Fibroblast of skin of scalp (primary cell): ENCODE data around the gene RBL1.
"Not testable (repeated sequence)": the region's sequence is repeated elsewhere in the genome, so short reads cannot be mapped to it uniquely, and the experiment has no call there.

ENCODE experiments used
- DNase-seq: peaks from one replicate; pipeline ENCODE4 v3.0.0-alpha.2; 2013

The RBL1 gene

GRCh38 chr20:37075932-37076685, 19.7 kb downstream of the RBL1 start:
- DNase-seq, result peak; percentile 4

- DNase-seq, result no peak
These were observed 23.3 kb downstream of the RBL1 start for GRCh38 chr20:37072293-37073196.

GRCh38 chr20:37071481-37071911, 24.3 kb downstream of the RBL1 start:
- peak; percentile 21 for DNase-seq

- DNase-seq, result not testable (repeated sequence)
These were observed 26.2 kb downstream of the RBL1 start for GRCh38 chr20:37069563-37069962.

- DNase-seq, result no peak
These were observed 29.6 kb downstream of the RBL1 start for GRCh38 chr20:37066168-37066567.

GRCh38 chr20:37055276-37055675, 40.5 kb downstream of the RBL1 start:
- DNase-seq, result no peak

GRCh38 chr20:37053230-37053950, 42.4 kb downstream of the RBL1 start:
- no peak for DNase-seq

- peak; percentile 12 for DNase-seq
These were observed 52.5 kb downstream of the RBL1 start for GRCh38 chr20:37042986-37043972.

- DNase-seq, result not testable (repeated sequence)
These were observed 56.4 kb downstream of the RBL1 start for GRCh38 chr20:37039366-37039765.

GRCh38 chr20:37032077-37032476, 63.7 kb downstream of the RBL1 start:
- no peak for DNase-seq

- DNase-seq, result no peak
These were observed 75.2 kb downstream of the RBL1 start for GRCh38 chr20:37020636-37021035.

- DNase-seq, result not testable (repeated sequence)
These were observed 83.2 kb downstream of the RBL1 start for GRCh38 chr20:37012631-37013030.

- not testable (repeated sequence) for DNase-seq
These were observed 83.9 kb downstream of the RBL1 start for GRCh38 chr20:37011858-37012257.

- DNase-seq, result no peak
These were observed 84.7 kb downstream of the RBL1 start for GRCh38 chr20:37011147-37011546.

- peak; percentile 18 for DNase-seq
These were observed 87.7 kb downstream of the RBL1 start for GRCh38 chr20:37007898-37008649.

GRCh38 chr20:37005062-37005942, 90.5 kb downstream of the RBL1 start:
- not testable (repeated sequence) for DNase-seq

- not testable (repeated sequence) for DNase-seq
These were observed 94.2 kb downstream of the RBL1 start for GRCh38 chr20:37001634-37002033.

- not testable (repeated sequence) for DNase-seq
These were observed 95.6 kb downstream of the RBL1 start for GRCh38 chr20:37000171-37000570.

GRCh38 chr20:36998652-36999051, 97.1 kb downstream of the RBL1 start:
- DNase-seq, result no peak

GRCh38 chr20:36997121-36997520, 98.7 kb downstream of the RBL1 start:
- DNase-seq, result no peak
